Endodermal cell (in vitro differentiated cells): ENCODE measurements around the gene CAMSAP1. TPM values are rescaled to one million over a fixed set of nuclear protein-coding genes. Genes with fewer than 3 reads are reported as not detected.
A peak's percentile ranks its signal among the peaks of the same experiment; 100 is the strongest.

Experiments used
- DNase-seq: peaks from one replicate; pipeline ENCODE4 v3.0.0-alpha.2; 2017
- H3K27ac ChIP-seq: 2 replicates; pipeline ENCODE4 v1.5.1; 2013; ENCODE audit warnings: mild to moderate bottlenecking, low read depth, low read length, moderate library complexity
- H3K27me3 ChIP-seq: 2 replicates; pipeline ENCODE4 v1.6.1; 2013; ENCODE audit warnings: mild to moderate bottlenecking, low read length, moderate library complexity; ENCODE audit not compliant: insufficient read depth, control insufficient read depth, poor library complexity, severe bottlenecking
- H3K36me3 ChIP-seq: 2 replicates; pipeline ENCODE4 v1.7.0; 2013; ENCODE audit warnings: mild to moderate bottlenecking, low read length, moderate library complexity; ENCODE audit not compliant: control insufficient read depth, insufficient read depth
- H3K4me1 ChIP-seq: one replicate; pipeline ENCODE4 v1.7.0; 2013; ENCODE audit warnings: low read length; ENCODE audit not compliant: control insufficient read depth, insufficient read depth
- H3K4me3 ChIP-seq: 2 replicates; pipeline ENCODE4 v1.5.1; 2013; ENCODE audit warnings: mild to moderate bottlenecking, low read length, moderate library complexity
- H3K9ac ChIP-seq: 2 replicates; pipeline ENCODE4 v1.6.1; 2013; ENCODE audit warnings: mild to moderate bottlenecking, low read length, moderate library complexity; ENCODE audit not compliant: poor library complexity, severe bottlenecking; ENCODE audit errors: extremely low read depth
- H3K9me3 ChIP-seq: 2 replicates; pipeline ENCODE4 v1.6.1; 2013; ENCODE audit warnings: mild to moderate bottlenecking, low read length, moderate library complexity; ENCODE audit not compliant: control insufficient read depth
- H3K27ac Mint-ChIP-seq: 2 replicates; pipeline ENCODE4 v1.8.0; 2020; ENCODE audit warnings: mixed read lengths
- H3K27me3 Mint-ChIP-seq: 2 replicates; pipeline ENCODE4 v1.8.0; 2021; ENCODE audit warnings: mild to moderate bottlenecking, mixed read lengths; ENCODE audit not compliant: insufficient read depth
- H3K36me3 Mint-ChIP-seq: 2 replicates; pipeline ENCODE4 v1.8.0; 2020; ENCODE audit warnings: low read depth, mixed read lengths
- H3K4me1 Mint-ChIP-seq: 2 replicates; pipeline ENCODE4 v1.8.0; 2020; ENCODE audit warnings: mixed read lengths
- H3K4me3 Mint-ChIP-seq: 2 replicates; pipeline ENCODE4 v1.8.0; 2020; ENCODE audit warnings: mild to moderate bottlenecking, moderate library complexity, mixed read lengths
- H3K9me3 Mint-ChIP-seq: 2 replicates; pipeline ENCODE4 v1.8.0; 2020; ENCODE audit warnings: mild to moderate bottlenecking, mixed read lengths
- CTCF ChIP-seq: fragments of 200-600 bp; sonication (generic); conservative IDR thresholded peaks from 2 replicates; pipeline ENCODE4 v1.5.0; 2021; ENCODE audit warnings: antibody characterized with exemption, mild to moderate bottlenecking
- WGBS, 2 experiments: methylation state at CpG; one replicate each; pipeline versions ENCODE4 v1.1.5 to v1.1.7; 2013; ENCODE audit warnings: missing lambda C conversion rate in 2 of 2, mixed read lengths in 1 of 2; ENCODE audit not compliant: insufficient coverage in 1 of 2, insufficient read length in 1 of 2; 5-methylcytosine and 5-hydroxymethylcytosine counted together
- total RNA-seq, 2 donors: library from RNA; stranded (reverse); fragmentation: NEBNext Ultra II Directional in 1 of 2; extraction: Animal tissue kit (Norgen Biotek cat#: 25700) in 1 of 2; gene quantifications; 2 replicates in 1 of 2; 3 replicates in 1 of 2; pipeline ENCODE4 v1.2.1, GENCODE V29; 2021

Gene CAMSAP1
- total RNA-seq, 2 donors from 2014 or later: 40.1 to 43.1 TPM

DNA sequence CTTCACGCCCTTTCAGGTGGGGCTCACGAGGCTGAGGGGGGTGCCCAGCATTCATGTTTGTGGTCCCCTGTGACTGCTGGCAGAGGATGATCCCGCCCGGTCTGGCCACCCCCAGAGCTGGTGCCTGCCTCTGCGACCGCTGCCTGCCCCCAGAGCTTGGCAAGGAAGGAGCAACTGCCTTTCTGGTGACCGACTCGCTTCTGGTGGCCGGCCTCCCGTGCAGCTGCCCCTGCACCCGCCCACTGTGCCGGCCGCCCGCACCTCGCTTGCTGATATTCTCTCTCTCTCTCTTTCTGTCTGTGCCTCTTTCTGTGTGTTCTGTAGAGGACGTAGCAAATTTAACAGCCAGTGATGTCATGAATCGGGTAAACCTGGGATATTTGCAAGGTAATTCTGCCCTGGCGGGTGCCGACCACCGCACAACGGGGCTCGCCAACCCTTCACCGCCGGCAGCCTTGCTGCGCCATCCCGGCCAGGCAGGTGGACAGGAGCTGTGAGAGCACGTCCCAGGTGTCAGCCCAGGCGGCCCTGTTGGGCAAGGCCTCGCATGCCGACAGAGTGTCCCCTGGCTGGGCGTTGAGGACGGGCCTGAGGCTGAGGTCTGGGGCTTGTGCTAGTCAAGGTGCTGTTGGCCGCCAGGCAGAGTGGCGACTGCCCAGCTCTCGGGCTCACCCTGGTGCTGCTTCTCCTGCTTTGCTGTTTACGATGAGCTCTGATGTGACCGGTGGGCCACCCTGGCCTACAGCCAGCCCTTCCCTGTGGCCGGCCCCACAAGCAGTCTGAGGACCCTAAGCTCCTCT lies 119.4 kb downstream of the CAMSAP1 start:
- no peak for DNase-seq
- Histone ChIP-seq H3K4me1 (no peaks in the 10 kb centered on the region), H3K9ac (no peak overlapping the region), H3K27me3 (no peaks in the 10 kb centered on the region), H3K27ac (no peak overlapping the region), H3K9me3 (no peaks in the 10 kb centered on the region), H3K4me3 (no peak overlapping the region), H3K36me3 (no peaks in the 10 kb centered on the region)
- no peaks in the 10 kb centered on the region for H3K27me3 Mint-ChIP-seq
- no peaks in the 10 kb centered on the region for H3K9me3 Mint-ChIP-seq
- peak overlapping the region; percentile 27 for H3K27ac Mint-ChIP-seq
- no peak overlapping the region for H3K4me3 Mint-ChIP-seq
- 92 to 94% methylated on average over 19 to 38 of the region's 38 CpGs for WGBS, 2 experiments
- H3K4me1 Mint-ChIP-seq: no peaks in the 10 kb centered on the region
- TF ChIP-seq CTCF: no peak
- H3K36me3 Mint-ChIP-seq: no peaks in the 10 kb centered on the region

GRCh38 chr9:135787317-135787716 lies 120.0 kb downstream of the CAMSAP1 start:
- Mint-ChIP-seq H3K27me3 (no peaks in the 10 kb centered on the region), H3K36me3 (no peaks in the 10 kb centered on the region), H3K27ac (no peak overlapping the region), H3K9me3 (no peaks in the 10 kb centered on the region), H3K4me3 (no peak overlapping the region), H3K4me1 (no peaks in the 10 kb centered on the region)
- no peak for TF ChIP-seq CTCF
- Histone ChIP-seq H3K9ac (no peak overlapping the region), H3K36me3 (no peaks in the 10 kb centered on the region), H3K4me3 (no peak overlapping the region), H3K4me1 (no peaks in the 10 kb centered on the region), H3K27ac (no peak overlapping the region), H3K9me3 (no peaks in the 10 kb centered on the region), H3K27me3 (no peaks in the 10 kb centered on the region)
- 88 to 91% methylated on average over 12 to 16 of the region's 16 CpGs for WGBS, 2 experiments
- no peak for DNase-seq

- no peaks in the 10 kb centered on the region for H3K36me3 Mint-ChIP-seq
- Histone ChIP-seq H3K27me3 (no peaks in the 10 kb centered on the region), H3K4me1 (no peaks in the 10 kb centered on the region), H3K36me3 (no peaks in the 10 kb centered on the region), H3K9me3 (no peaks in the 10 kb centered on the region), H3K27ac (no peak overlapping the region), H3K4me3 (no peak overlapping the region), H3K9ac (no peak overlapping the region)
- H3K27me3 Mint-ChIP-seq: no peaks in the 10 kb centered on the region
- no peaks in the 10 kb centered on the region for H3K9me3 Mint-ChIP-seq
- DNase-seq: no peak
- 94 to 96% methylated on average over 20 to 44 of the region's 44 CpGs for WGBS, 2 experiments
- H3K4me3 Mint-ChIP-seq: no peak overlapping the region
- TF ChIP-seq CTCF: no peak
- no peaks in the 10 kb centered on the region for H3K4me1 Mint-ChIP-seq
- no peak overlapping the region for H3K27ac Mint-ChIP-seq
These were observed 121.1 kb downstream of the CAMSAP1 start for GRCh38 chr9:135786146-135786690.
